NCI-H460 (cell line): ENCODE data around the gene RHOV. TPM values are rescaled to one million over a fixed set of nuclear protein-coding genes. Genes with fewer than 3 reads are reported as not detected.
"Not testable (repeated sequence)": the region's sequence is repeated elsewhere in the genome, so short reads cannot be mapped to it uniquely, and the experiment has no call there.

Source experiments
- DNase-seq: peaks from one replicate; pipeline ENCODE4 v3.0.0-alpha.2; 2016; ENCODE audit warnings: low read depth; ENCODE audit errors: extremely low read depth
- total RNA-seq: library from RNA; depleted of rRNA; stranded (reverse); fragments of >200 nt; shearing (Covaris generic); gene quantifications from 2 replicates; pipeline ENCODE4 v1.2.3, GENCODE V29; 2014

The RHOV gene
- total RNA-seq, 1 experiment from 2014 or later = 0.57 TPM

GRCh38 chr15:40878785-40879184 is 4.8 kb upstream of the RHOV start:
- DNase-seq = no peak

GRCh38 chr15:40877694-40878093 is 3.7 kb upstream of the RHOV start:
- no peak for DNase-seq

GRCh38 chr15:40875991-40876730 is 2.1 kb upstream of the RHOV start:
- no peak for DNase-seq

- no peak for DNase-seq
These were observed 992 bp downstream of the RHOV start for GRCh38 chr15:40872791-40873693.

- no peak for DNase-seq
These were observed 2.1 kb downstream of the RHOV start for GRCh38 chr15:40871749-40872617.

- DNase-seq = no peak
These were observed 3.3 kb downstream of the RHOV start for GRCh38 chr15:40870716-40871115.

- no peak for DNase-seq
These were observed 4.3 kb downstream of the RHOV start for GRCh38 chr15:40869686-40870085.

GRCh38 chr15:40867199-40867598 is 6.8 kb downstream of the RHOV start:
- no peak for DNase-seq

GRCh38 chr15:40863660-40864270 is 10.3 kb downstream of the RHOV start:
- DNase-seq = no peak

GRCh38 chr15:40861147-40861546 is 12.9 kb downstream of the RHOV start:
- not testable (repeated sequence) for DNase-seq

- peak; percentile 65 for DNase-seq
These were observed 14.7 kb downstream of the RHOV start for GRCh38 chr15:40859206-40859851.

- no peak for DNase-seq
These were observed 15.3 kb downstream of the RHOV start for GRCh38 chr15:40858706-40859105.

GRCh38 chr15:40857601-40858341 is 16.3 kb downstream of the RHOV start:
- peak; percentile 63 for DNase-seq

- DNase-seq = no peak
These were observed 17.3 kb downstream of the RHOV start for GRCh38 chr15:40856746-40857145.

GRCh38 chr15:40855706-40856234 is 18.3 kb downstream of the RHOV start:
- no peak for DNase-seq

GRCh38 chr15:40854161-40854560 is 19.9 kb downstream of the RHOV start:
- DNase-seq = no peak

GRCh38 chr15:40853241-40853890 is 20.7 kb downstream of the RHOV start:
- no peak for DNase-seq

- DNase-seq = no peak
These were observed 21.5 kb downstream of the RHOV start for GRCh38 chr15:40852529-40852928.
